HG02588 (cell line): ENCODE results near the gene PROSER2.

Source experiments
- ATAC-seq: cut with Tn5 transposase; IDR thresholded peaks from one replicate; pipeline ENCODE4 v1.9.1; 2021; ENCODE audit warnings: mild to moderate bottlenecking, moderate library complexity; ENCODE audit not compliant: unreplicated experiment

The PROSER2 gene

DNA sequence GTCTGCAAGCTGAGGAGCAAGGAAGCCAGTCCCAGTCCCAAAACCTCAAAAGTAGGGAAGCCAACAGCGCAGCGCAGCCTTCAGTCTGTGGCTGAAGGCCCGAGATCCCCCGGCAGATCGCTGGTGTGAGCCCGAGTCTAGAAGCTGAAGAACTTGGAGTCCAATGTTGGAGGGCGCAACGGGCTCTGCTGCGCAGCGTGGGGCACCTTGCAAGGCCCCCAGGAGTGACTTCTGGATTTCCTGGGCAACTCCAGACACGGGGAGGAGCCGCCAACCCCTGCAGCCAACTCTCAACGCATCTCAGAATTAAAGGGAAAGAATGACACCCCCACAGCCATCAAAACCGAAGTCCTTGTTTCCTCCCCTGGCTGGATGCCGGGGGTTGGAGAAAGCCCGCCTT, 18.8 kb upstream of the PROSER2 start:
- no peak for ATAC-seq

DNA sequence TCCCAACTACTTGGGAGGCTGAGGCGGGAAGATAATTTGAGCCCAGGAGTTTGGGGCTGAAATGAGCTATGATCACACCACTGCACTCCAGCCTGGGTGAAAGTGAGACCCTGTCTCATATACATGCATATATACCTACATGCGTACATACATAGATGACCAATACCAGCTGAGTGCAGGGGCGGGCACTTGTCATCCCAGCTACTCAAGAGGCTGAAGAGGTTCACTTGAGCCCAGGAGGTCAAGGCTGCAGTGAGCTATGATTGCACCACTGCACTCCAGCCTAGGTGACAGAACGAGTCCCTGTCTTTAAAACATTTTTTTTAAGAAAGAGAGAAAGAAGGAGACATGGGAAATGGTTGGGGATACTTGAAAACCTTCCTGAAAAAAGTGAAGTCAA, 17.4 kb upstream of the PROSER2 start:
- ATAC-seq: no peak

DNA sequence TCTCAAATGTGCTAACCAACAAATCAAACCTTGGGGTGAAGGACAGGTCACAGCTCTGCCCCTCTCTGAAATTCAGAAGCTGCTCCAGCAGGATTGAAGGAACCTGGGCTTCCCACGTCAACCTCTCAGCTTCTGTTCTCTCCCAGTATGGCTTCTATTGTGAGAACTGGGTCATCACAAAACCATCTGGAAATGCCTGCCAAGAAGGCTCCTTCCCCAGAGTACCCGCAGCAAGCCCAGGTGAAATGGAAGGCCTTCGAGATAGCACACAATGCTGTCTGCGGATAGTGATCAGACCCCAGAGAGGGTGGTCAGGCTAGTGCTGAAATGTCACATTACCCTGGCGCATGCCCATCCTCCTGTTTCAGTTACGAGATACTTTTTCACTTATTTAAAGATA, 16.4 kb upstream of the PROSER2 start:
- ATAC-seq: no peak

DNA sequence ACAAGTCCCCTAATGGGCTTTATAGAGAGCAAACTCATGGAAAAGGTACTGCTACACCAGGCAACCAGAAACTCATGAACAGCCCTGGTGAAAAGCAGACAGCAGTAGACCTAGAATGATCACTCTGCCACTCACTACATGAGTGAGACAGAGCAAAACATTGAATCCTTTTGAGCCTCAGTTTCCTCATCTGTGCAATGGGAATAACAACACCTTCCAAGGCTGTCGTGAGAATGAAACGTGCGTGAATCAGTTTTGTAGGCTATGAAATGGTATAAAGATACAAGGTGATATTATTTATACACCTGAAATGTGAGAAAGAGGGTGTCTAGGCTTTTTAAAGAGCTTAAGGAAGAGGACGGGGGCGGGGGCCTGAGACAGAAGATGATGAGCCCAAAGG, 14.3 kb upstream of the PROSER2 start:
- ATAC-seq: no peak

DNA sequence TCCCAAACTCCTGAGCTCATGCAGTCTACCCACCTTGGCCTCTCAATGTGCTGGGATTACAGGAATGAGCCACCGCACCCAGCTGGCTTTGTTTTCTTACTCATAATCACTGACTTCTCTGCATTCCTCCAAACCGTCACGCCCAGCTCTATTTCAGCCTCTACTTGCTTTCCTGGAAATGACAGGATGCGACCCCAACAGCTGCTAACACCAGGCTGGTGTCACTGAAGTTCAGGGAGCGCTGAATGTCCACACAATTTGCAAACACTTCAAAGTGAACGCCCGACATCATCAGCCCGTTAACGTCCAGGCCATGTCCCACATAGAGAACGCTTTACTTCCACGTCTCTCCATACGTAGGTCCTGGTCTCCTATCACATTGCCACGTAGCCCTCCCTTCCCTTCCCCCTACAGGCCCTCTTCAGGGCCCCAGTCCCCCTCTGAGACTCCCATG, 12.8 kb upstream of the PROSER2 start:
- ATAC-seq: no peak

DNA sequence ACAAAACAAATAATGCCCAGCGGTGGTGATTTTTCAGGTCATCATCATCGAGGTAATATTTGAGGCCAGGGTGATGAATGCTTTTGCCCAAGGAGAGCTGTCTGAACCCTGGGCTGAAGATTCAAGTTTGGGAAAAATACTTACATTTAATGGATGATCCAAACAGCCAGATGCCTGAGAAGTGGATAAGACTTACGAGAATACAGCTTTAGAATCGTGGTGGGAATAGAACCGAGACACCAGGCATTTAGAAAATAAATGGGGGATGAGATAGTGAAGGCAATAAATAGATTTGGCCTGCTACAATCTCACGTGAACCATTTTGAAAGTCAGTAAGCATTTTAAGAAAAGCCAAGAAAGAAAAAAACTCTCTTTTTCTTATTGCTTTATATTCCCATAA, 12.2 kb upstream of the PROSER2 start:
- no peak for ATAC-seq

DNA sequence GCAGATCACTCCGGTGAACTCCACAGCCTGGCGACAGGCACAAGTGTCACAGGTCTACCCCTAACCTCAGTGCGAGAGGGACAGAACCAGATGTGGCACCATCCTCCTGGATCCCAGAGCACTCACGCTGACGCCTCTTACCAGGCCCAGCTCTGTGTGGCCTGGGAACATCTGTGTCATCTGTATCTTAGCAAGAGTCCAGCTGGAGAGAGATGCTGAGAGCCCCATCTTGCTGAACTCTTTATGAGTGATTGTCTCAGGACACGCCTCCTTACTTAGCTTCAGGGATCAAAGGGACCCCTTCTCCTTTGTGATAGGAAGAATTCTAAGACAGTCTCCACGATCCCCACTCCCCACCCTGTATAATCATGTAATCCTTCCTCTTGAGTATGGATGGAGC, 10.0 kb upstream of the PROSER2 start:
- ATAC-seq: no peak

DNA sequence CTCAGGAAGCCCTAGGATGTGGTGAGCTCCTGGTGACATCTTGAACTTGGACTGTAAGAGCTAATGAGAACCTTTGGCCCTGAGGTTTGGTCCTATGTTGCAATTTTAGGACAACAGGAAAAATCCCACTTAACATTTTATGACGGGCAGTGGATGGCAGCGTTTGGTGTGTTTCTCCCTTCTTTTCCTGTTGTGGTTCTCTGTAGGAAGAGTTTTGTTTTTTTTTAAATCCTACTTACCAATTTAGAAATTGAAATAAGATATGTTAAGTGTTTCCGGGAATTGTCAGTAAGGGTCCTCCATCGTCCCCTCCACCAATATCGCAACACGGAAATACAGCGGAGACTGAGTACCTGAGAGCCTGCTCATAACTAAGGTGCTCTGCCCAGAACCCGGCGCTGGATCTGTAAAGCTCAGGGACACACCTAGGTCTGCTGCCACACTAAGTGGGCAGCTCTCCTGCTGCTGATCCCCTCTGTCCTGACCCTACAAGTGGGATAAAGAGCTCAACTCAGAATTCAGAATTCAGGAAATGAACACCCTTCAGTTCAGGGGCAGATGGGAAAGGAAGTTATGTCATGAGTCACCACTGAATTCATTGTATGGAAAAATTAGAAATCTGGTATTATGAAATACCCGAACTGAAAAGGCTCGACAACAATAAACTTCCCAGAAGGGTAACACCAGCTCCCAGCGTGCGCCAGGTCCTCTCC, 9.1 kb upstream of the PROSER2 start:
- ATAC-seq: no peak

DNA sequence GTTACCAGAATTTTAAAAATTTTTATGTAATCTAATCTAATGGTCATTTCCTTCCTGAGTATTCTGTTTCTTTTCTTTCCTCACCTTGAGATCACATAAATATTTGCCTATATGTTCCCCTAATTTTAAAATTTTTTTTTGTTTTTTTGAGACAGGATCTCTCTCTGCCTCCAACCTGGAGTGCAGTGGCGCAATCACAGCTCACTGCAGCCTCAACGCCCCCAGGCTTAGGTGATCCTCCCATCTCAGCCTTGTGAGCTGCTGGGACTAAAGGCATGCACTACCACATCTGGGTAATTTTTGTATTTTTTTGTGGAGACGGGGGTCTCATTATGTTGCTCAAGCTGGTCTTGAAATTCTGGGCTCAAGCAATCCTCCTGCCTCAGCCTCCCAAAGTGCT, 4.1 kb upstream of the PROSER2 start:
- ATAC-seq: no peak

DNA sequence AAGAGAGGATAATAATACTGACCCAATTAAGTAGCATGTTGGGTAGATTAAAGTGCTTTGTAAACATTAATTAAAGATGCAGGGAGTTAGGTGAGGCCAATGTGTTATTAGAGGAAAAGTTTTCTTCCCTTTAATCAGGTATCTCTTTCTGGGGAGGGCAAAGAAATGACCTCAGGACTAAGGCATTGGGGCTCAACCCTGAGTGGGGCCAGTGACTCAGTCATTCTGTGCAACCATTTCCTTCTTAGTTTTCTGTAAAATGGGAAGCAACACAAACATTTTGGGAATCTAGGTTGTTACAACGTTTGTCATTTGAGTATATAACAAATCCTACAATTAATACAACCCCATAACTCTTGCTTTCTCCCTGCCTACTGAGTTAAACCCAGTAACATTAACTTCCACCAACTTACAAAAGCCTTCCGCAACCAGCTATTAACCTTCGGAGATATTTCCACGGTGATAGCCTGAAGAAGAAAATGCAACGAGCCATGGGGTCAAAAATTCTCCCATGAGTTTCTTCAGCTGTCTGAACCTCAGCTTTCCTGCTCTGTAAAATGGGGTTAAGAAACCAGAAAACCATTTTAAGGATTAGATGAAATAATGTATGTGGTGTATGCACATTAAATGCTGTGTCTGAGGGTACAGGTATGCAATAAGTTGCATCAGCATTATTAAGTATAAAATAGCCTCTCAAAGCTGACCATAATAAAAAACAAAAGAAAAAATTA, 965 bp upstream of the PROSER2 start:
- no peak for ATAC-seq

DNA sequence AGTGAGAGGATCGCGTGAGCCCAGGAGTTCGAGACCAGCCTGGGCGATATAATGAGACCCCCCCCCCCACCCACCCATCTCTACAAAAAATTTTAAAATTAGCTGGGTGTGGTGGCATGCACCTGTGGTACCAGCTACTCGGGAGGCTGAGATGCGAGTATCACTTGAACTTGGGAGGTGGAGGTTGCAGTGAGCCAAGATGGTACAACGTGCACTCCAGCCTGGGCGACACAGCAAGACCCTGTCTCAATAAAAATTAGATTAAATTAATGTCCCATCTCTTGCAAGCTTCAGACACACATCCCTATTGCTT, 391 bp upstream of the PROSER2 start:
- no peak for ATAC-seq

DNA sequence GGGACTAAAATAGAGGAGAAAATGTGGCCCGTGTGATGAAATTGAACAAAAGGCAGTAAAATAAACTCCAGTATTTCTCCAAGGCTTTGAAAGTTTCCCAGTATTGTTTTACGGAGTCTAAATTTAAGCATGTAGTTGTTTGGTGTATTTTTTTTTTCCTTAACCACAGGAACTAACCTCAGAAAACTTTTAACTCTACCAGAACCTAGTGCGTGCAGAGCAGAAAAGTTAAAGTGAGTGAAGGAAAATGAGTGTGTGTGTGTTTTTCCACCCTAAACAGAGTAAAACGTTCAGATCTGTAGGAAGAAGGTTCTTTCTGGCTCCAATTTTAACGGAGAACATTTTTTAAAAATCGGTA, 812 bp downstream of the PROSER2 start:
- no peak for ATAC-seq

DNA sequence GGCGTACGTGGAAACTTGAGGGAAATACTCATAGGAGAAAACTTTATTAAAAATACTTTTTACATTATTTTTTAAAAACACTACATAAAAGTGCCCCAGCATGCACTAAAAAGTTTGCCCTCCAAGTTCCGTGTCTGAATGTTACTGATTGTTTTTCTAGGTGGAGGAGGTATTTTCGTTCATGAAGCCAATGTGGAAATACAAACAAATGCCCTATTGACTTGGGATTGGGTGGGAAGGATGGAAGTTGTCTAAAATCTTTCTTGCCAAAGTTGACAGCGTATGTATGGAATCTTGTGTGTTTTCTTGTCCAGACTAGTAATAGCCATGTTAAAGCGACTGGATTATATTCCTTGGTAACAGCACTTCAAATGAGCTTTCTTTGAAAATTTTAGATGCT, 1.2 kb downstream of the PROSER2 start:
- ATAC-seq: no peak

DNA sequence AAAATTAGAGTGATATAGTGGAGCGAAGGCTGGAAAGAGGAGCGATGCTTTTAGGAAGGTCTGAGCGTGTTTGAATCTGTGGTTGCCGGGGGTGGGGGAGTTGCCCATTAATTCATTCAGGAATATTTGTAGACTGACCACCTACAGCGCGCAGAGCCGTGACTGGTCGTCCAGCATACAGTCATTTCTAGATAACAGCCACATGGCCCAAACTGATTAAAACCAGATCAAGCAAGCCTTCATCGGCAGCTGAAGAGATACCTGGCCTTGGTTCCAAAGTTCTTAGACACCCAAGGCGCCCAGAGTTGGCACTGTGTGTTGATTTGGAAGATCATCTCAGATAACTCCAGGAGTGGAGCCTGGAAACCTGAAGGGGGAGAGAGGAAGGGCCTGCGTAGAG, 1.7 kb downstream of the PROSER2 start:
- ATAC-seq: no peak

DNA sequence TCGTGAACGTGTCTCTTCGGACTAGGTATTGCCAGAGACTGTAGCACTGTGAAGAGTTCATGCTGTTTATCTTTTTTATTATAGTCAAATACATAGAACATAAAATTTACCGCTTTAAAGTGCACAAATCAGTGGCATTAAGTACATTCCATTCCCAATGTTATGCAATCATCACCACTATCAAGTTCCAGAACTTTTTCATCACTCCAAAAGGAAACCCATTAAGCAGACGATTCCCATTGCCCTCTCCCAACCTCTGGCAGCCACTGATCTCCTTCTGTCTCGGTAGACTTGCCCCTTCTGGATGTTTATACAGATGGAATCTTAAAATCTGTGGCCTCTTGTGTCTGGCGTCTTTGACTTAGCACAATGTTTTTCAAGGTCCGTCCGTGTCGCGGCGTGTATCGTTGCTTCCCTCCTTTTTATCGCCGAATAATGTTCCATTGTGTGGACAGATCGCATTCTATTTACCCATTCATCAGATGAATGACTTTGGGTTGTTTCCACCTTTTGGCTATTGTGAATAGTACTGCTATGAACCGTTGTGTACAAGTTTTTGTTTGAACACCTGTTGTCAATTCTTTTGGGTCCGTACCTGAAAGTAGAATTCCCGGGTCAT, 2.7 kb downstream of the PROSER2 start:
- ATAC-seq: no peak

DNA sequence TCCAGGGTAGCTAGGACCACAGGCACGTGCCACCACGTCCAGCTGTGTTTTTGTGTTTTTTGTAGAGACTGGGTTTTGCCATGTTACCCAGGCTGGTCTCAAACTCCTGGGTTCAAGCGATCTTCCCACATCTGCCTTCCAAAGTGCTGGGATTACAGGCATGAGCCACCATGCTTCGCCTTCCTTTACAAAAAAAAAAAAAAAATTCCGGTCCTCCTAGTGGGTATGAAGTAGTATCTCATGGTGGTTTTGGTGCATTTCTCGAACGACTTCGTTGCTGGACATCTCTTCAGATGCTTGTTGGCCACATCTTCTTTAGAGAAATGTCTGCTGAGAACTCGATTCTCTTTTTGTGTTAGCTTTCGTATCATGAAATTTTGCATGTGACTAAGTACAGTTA, 3.9 kb downstream of the PROSER2 start:
- ATAC-seq: no peak

DNA sequence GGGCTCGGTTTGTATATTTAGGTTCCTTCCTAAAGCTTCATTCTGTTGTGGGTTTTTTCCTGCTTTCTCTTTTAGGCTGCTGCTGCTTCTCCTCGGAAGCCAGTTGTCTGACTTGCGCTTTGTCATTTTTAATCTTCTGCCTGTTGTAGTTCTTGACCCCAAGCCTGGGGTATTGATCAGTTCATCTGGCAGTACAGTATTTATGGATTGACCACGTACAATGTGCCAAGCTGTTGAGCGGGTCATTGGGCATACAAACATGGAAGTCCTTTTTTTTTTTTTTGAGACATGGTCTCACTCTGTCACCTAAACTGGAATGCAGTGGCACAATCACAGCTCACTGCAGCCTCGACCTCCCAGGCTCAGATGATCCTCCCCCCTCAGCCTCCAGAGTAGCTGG, 4.3 kb downstream of the PROSER2 start:
- no peak for ATAC-seq

DNA sequence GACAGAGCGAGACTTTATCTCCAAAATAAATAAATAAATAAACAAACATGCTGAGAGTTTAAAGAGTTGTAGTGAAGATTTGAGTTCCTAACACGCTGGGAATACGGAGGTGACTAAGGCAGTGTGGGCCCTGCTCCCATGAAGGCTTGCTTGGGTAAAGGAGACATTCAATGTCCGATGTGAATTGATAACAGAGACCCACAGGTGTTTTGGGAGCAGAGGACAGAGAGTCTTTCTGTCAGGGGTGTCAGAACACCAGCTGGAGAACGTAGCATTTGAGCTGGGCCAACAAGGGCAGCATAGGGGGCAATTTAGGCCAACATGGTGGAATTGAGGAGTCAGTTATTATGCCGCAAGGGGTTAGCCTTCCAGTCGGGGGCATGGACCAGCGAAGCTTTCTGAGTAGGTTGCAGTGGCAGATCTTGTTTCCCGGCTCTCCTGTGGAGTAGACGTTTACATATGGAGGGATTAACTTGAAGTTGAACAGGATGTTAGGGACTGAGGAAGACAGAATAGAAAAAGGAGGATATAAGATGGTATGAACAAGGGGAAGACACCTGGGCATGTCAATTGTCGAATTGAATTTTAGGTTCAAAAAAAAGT, 5.6 kb downstream of the PROSER2 start:
- ATAC-seq: no peak

DNA sequence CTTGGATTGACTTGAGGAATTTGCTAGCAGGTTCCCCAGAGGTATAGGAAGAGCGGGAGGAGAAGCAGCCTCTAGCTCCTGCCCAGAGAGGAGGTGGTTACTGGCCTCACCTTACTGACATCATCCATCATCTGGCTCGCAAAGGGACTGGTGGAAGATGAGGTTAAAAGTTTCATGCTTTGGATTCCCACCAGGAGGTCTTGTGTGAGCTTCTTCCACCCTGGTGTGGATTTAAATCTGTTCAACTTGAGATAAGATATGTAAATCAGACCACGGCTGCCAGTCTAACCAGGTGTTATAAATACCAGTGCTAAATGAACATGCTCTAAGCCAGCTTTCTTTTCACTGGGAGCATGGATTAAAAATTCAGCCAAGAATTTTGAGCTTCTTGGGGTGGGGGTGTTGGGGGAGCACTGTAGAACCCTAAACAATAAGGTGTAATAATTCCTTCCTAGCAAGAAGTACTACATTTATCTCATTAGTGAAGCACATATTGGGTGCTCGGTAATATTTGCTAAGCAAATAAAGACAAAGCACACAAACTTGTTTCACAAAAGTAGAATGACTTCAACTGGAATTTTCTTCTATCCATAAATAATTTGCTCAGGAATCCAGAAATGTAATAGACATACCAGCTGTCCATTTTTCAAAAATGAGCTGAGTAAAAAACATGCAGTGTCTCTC, 7.8 kb downstream of the PROSER2 start:
- no peak for ATAC-seq

DNA sequence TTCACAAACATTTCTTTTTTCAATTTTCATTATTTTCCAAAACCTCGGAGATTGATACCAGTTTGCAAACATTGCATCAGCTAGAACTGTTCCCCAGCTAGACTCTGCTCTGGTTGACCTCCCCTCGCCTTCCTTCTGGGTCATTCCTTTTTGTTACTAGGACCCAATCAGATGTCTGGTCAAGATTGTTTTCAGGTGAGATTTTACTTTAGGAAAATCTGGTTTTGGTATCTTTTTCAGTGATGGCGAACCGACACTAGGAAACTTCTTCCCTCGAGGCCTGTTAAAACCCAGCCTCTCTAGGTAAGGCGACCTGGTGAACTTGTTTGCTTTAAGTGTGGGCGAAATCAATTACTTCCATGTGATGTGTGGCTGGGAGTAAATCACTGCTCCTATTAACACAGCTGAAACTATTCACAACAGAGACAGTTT, 8.4 kb downstream of the PROSER2 start:
- no peak for ATAC-seq

DNA sequence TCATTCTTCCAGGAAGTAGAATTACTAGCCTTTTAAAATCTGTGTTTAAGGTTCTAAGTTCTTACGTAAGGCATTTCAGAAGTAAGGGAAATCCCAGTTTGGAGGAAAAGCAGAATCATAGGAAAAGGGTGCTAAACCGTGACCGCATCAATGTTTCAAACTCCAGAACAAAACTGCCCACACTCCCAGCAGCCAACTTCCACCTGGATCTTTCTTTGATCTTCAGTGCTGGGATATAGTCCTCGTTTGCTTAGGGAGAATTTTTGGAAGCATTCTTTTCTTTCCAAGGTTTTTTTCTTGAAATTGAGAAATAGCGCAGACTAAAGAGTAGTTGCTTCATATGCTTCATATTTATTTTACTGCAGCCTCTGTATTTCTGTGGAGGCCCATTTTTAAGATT, 8.9 kb downstream of the PROSER2 start:
- ATAC-seq: no peak
